ENCODE measurements around the gene DDX23. TPM values are rescaled to one million over a fixed set of nuclear protein-coding genes. Genes with fewer than 3 reads are reported as not detected.

The DDX23 gene
- total RNA-seq, 4 donors from 2014 or later = 68.0 to 143 (median 104) TPM

GRCh38 chr12:48796976-48797375 lies 55.0 kb downstream of the DDX23 start:
- DNase-seq = no peak
- Histone ChIP-seq H3K9me3 (no peaks in the 10 kb centered on the region), H3K36me3 (no peaks in the 10 kb centered on the region), H3K4me3 (no peak overlapping the region), H3K4me1 (peaks cover 0 to 12% (median 0%) of the 10 kb centered on the region in 4 donors), H3K27me3 (no peaks in the 10 kb centered on the region), H3K27ac (no peak overlapping the region)
- no peak for TF ChIP-seq POLR2A (IDR thresholded peaks at IDR 0.05)
- no peak for TF ChIP-seq CTCF (IDR thresholded peaks at IDR 0.05)

- Histone ChIP-seq H3K36me3 (no peaks in the 10 kb centered on the region), H3K27me3 (no peaks in the 10 kb centered on the region), H3K4me1 (peaks cover 0 to 12% (median 0%) of the 10 kb centered on the region in 4 donors), H3K27ac (peak overlapping the region in 3 of 4 donors; percentile 40 to 86 (median 62)), H3K4me3 (no peak overlapping the region), H3K9me3 (no peaks in the 10 kb centered on the region)
- peak; percentile 61 to 88 (median 81) for DNase-seq
- TF ChIP-seq CTCF (IDR thresholded peaks at IDR 0.05) = peak; percentile 86 to 99 (median 98)
- peak; percentile 10 to 49 for TF ChIP-seq POLR2A (IDR thresholded peaks at IDR 0.05)
Measured at GRCh38 chr12:48795550-48796455, 56.2 kb downstream of the DDX23 start.

GRCh38 chr12:48794870-48795269 lies 57.1 kb downstream of the DDX23 start:
- Histone ChIP-seq H3K27me3 (no peaks in the 10 kb centered on the region), H3K4me1 (peaks cover 0 to 16% (median under 1%) of the 10 kb centered on the region in 4 donors), H3K36me3 (no peaks in the 10 kb centered on the region), H3K9me3 (no peaks in the 10 kb centered on the region), H3K4me3 (no peak overlapping the region), H3K27ac (peak overlapping the region in 3 of 4 donors; percentile 40 to 86 (median 62))
- TF ChIP-seq POLR2A (IDR thresholded peaks at IDR 0.05) = no peak
- no peak for TF ChIP-seq CTCF (IDR thresholded peaks at IDR 0.05)
- DNase-seq = no peak

- TF ChIP-seq POLR2A (IDR thresholded peaks at IDR 0.05) = no peak
- TF ChIP-seq CTCF (IDR thresholded peaks at IDR 0.05) = no peak
- H3K36me3 ChIP-seq = no peaks in the 10 kb centered on the region
- no peak overlapping the region for H3K27ac ChIP-seq
- no peaks in the 10 kb centered on the region for H3K9me3 ChIP-seq
- H3K4me3 ChIP-seq = no peak overlapping the region
- no peaks in the 10 kb centered on the region for H3K27me3 ChIP-seq
- no peak for DNase-seq
- H3K4me1 ChIP-seq = peaks cover 0 to 23% (median 4%) of the 10 kb centered on the region in 4 donors
Measured at GRCh38 chr12:48793696-48794095, 58.3 kb downstream of the DDX23 start.

- no peaks in the 10 kb centered on the region for H3K27me3 ChIP-seq
- TF ChIP-seq CTCF (IDR thresholded peaks at IDR 0.05) (no peak), POLR2A (IDR thresholded peaks at IDR 0.05) (no peak)
- H3K9me3 ChIP-seq = no peaks in the 10 kb centered on the region
- peak overlapping the region; percentile 51 to 96 (median 81) for H3K4me3 ChIP-seq
- DNase-seq = no peak
- H3K4me1 ChIP-seq = peaks cover 0 to 27% (median 6%) of the 10 kb centered on the region in 4 donors
- peak overlapping the region in 3 of 4 donors; percentile 91 to 97 (median 92) for H3K27ac ChIP-seq
- H3K36me3 ChIP-seq = no peaks in the 10 kb centered on the region
Measured at GRCh38 chr12:48789858-48790326, 62.1 kb downstream of the DDX23 start.

Data from Peyer's patch (tissue), 4 donors.